Testis (tissue), 3 donors: ENCODE results near the gene TEAD1. TPM values are rescaled to one million over a fixed set of nuclear protein-coding genes. Genes with fewer than 3 reads are reported as not detected.

Experiments
- DNase-seq: peaks from one replicate; pipeline ENCODE4 v3.0.0-alpha.2; 2019
- H3K27ac ChIP-seq, 2 donors: fragments of 200-600 bp; sonication (generic); one replicate each; pipeline ENCODE4 v1.5.1; 2019
- H3K27me3 ChIP-seq: fragments of 200-600 bp; sonication (generic); one replicate; pipeline ENCODE4 v1.5.1; 2019
- H3K36me3 ChIP-seq: fragments of 200-600 bp; sonication (generic); one replicate; pipeline ENCODE4 v1.5.1; 2017; ENCODE audit warnings: low read depth; ENCODE audit errors: missing control alignments
- H3K4me1 ChIP-seq: fragments of 200-600 bp; sonication (generic); one replicate; pipeline ENCODE4 v1.5.1; 2019
- H3K4me3 ChIP-seq, 2 donors: fragments of 200-600 bp; sonication (generic); one replicate each; pipeline ENCODE4 v1.5.1; 2017 to 2019
- H3K9me3 ChIP-seq: fragments of 200-600 bp; sonication (generic); one replicate; pipeline ENCODE4 v1.5.1; 2017
- POLR2A ChIP-seq: fragments of 450-650 bp; IDR thresholded peaks from one replicate; pipeline ENCODE4 v1.6.1; 2017; ENCODE audit warnings: antibody characterized with exemption, mild to moderate bottlenecking, moderate library complexity
- WGBS, 2 donors: methylation state at CpG; one replicate each; pipeline ENCODE4 v1.1.5; 2018; 5-methylcytosine and 5-hydroxymethylcytosine counted together
- intact Hi-C: fragments of 100-400 bp; cut with DNase I; formaldehyde crosslinking; loops from one replicate; pipeline ENCODE4 v1.15.1; 2023; ENCODE audit warnings: low total_unique reads
- polyA plus RNA-seq: library from polyadenylated mRNA; stranded (reverse); fragments of 350-450 nt; fragmentation: Illumina TruSeq; extraction: RNeasy Lipid Tissue Mini Kit (QIAGEN cat#74804); gene quantifications from one replicate; pipeline ENCODE4 v1.2.3, GENCODE V29; 2014; ENCODE audit warnings: low read depth, low replicate concordance; ENCODE audit not compliant: insufficient read depth
- total RNA-seq, 2 donors: library from RNA; depleted of rRNA; stranded (reverse); fragments of >200 nt; gene quantifications; one replicate each; pipeline ENCODE4 v1.2.3, GENCODE V29; 2016
- TF ChIP-seq, protein P1 (sequence below), 3 experiments: fragments of 450-650 bp in 2 of 3; fragments of 200-600 bp in 1 of 3; sonication (generic) in 1 of 3; IDR thresholded peaks; one replicate each; pipeline ENCODE4 v1.5.1; 2016 to 2019; ENCODE audit warnings: antibody characterized with exemption in 3 of 3, mild to moderate bottlenecking in 2 of 3, moderate library complexity in 1 of 3

Gene TEAD1
- total and polyA plus RNA-seq, 3 donors from 2014 or later, result 24.6 to 78.1 (median 63.5) TPM

DNA sequence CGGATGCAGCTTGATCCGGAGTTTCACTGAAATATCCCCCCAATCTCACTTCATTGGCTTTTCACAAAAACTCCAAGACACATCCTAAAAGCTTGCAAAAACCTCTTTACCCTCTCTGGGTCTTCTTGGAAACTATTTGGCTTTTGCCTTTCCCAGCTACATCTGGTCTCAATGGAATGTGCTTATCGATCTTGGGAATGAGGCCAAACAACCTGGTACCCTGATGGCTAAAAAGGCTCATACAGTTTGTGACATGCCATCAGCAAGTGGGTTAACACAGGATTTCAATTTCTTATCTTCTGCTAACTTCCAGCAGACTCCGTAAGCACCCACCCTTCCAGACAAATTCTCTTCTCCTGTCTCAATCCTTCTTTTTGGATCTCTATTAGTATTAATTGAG lies 45.9 kb upstream of the TEAD1 start:
- Histone ChIP-seq H3K4me1 (peaks cover 4% of the 10 kb centered on the region), H3K27me3 (no peaks in the 10 kb centered on the region), H3K9me3 (no peaks in the 10 kb centered on the region), H3K36me3 (no peaks in the 10 kb centered on the region), H3K27ac (no peak overlapping the region), H3K4me3 (no peak overlapping the region)
- 78 to 89% methylated on average over 4 of the region's 4 CpGs for WGBS, 2 donors
- TF ChIP-seq, protein P1, sequence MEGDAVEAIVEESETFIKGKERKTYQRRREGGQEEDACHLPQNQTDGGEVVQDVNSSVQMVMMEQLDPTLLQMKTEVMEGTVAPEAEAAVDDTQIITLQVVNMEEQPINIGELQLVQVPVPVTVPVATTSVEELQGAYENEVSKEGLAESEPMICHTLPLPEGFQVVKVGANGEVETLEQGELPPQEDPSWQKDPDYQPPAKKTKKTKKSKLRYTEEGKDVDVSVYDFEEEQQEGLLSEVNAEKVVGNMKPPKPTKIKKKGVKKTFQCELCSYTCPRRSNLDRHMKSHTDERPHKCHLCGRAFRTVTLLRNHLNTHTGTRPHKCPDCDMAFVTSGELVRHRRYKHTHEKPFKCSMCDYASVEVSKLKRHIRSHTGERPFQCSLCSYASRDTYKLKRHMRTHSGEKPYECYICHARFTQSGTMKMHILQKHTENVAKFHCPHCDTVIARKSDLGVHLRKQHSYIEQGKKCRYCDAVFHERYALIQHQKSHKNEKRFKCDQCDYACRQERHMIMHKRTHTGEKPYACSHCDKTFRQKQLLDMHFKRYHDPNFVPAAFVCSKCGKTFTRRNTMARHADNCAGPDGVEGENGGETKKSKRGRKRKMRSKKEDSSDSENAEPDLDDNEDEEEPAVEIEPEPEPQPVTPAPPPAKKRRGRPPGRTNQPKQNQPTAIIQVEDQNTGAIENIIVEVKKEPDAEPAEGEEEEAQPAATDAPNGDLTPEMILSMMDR (IDR thresholded peaks at IDR 0.05), result no peak
- no peak for TF ChIP-seq POLR2A
- intact Hi-C loops, result no loop called here
- no peak for DNase-seq

DNA sequence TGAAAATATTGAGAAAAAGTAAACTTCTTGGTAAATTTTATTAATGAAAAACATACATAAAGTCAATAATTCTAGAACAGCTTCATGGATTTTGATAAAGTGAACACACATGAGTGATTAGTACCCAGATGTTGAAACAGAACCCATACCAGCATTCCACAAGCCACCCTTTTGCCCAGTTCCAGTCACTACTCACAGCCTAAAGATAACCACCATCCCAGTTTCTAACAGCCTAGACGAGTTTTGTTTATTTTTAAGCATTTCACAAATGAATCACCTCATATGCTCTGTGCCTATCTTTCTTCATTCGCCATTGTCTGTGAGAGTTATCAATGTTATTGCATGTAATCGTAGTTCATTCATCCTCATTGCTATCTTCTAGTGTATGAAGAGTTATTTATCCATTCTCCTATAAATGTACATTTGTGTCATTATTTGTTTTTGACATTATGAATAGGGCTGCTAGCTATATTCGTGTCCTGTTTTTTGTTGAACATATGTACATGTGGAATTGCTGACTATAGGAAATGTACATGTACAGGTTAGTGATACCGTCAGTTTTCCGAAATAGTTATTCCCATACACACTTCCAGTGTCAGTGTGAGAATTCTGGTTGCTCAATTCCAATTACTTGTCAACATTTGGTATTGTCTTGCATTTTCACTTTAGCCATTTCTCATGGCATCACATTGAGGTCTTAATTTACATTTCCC lies 44.5 kb upstream of the TEAD1 start:
- Histone ChIP-seq H3K27me3 (no peaks in the 10 kb centered on the region), H3K9me3 (no peaks in the 10 kb centered on the region), H3K4me3 (no peak overlapping the region), H3K4me1 (peaks cover 4% of the 10 kb centered on the region), H3K36me3 (no peaks in the 10 kb centered on the region), H3K27ac (no peak overlapping the region)
- intact Hi-C loops, result no loop called here
- WGBS, 2 donors, result 82 to 92% methylated on average over 6 of the region's 6 CpGs
- DNase-seq, result no peak
- TF ChIP-seq POLR2A, result no peak
- TF ChIP-seq, protein P1 (IDR thresholded peaks at IDR 0.05), result no peak

DNA sequence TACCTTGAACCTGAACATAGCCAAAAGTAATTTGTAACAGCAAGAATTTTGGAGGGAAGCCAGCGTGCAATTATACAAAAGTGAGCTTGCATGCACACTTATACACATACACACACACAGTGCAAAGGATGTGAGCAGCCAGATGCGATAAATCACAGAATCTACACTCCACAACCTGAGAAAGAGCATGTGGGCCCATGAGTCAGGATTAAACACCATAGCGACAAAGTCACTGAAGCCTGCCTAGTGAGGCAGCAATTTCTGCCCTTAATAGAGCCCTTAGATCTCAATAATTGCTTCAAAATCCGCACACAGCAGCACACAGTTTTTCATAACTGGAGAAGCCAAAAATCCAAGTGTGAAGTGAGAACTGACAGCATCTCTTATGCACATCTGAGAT lies 42.6 kb upstream of the TEAD1 start:
- intact Hi-C loops, result no loop called here
- no peak for DNase-seq
- 92 to 95% methylated on average over 4 of the region's 4 CpGs for WGBS, 2 donors
- Histone ChIP-seq H3K36me3 (no peaks in the 10 kb centered on the region), H3K4me3 (no peak overlapping the region), H3K27me3 (no peaks in the 10 kb centered on the region), H3K27ac (no peak overlapping the region), H3K4me1 (peaks cover 4% of the 10 kb centered on the region), H3K9me3 (no peaks in the 10 kb centered on the region)
- TF ChIP-seq, protein P1 (IDR thresholded peaks at IDR 0.05), result no peak
- TF ChIP-seq POLR2A, result no peak

DNA sequence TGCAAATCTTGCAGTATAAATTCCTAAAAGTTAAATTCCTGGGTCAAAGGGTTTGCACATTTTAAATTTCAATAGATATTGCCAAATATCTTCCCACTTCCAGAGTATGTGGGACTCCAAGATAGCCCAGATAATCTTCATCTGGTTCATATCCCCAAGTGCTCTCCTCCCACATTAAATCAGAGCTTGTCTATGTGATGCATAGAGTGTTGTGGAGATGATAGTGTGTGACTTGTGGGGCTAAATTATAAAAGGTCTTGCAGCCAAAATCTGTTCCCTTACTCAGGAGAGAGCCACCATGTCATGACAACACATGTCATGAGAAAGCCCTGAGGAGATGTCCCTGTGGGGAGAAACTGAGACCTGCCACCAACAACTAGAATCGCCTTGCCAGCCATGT lies 39.9 kb upstream of the TEAD1 start:
- Histone ChIP-seq H3K27ac (no peak overlapping the region), H3K36me3 (no peaks in the 10 kb centered on the region), H3K4me3 (no peak overlapping the region), H3K9me3 (no peaks in the 10 kb centered on the region), H3K4me1 (peaks cover 4% of the 10 kb centered on the region), H3K27me3 (no peaks in the 10 kb centered on the region)
- intact Hi-C loops, result no loop called here
- no peak for TF ChIP-seq POLR2A
- TF ChIP-seq, protein P1 (IDR thresholded peaks at IDR 0.05), result no peak
- 96 to 100% methylated on average over 1 of the region's 1 CpG for WGBS, 2 donors
- no peak for DNase-seq

DNA sequence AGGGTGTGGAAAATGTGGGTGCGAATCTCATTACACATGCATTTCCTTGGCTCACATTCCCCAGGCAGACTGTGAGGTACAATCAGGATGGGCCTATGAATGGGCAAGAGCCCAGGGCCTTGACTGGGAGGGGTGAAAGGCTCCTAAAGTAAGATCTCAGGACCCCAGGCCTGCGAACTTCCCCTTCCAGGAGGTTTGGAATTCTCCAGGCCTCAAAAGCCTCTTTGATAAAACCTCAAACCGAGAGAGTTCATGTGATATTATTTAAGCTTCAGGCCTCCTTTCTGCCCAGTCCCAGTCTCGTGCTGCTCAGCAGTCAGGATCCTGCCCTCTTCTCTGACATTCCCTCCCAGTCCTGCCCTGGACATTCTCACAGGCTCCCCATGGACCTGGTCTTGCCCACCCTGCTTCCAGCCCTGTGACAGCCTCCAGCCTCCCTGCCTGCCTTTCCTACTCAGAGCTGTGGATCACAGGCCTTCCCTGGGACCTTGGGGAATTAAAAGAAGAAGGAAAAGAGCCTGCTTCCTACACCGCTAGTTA lies 37.3 kb upstream of the TEAD1 start:
- intact Hi-C loops, result no loop called here
- WGBS, 2 donors, result 69 to 71% methylated on average over 5 of the region's 5 CpGs
- no peaks in the 10 kb centered on the region for H3K36me3 ChIP-seq
- TF ChIP-seq, protein P1 (IDR thresholded peaks at IDR 0.05), result no peak
- TF ChIP-seq POLR2A, result no peak
- H3K9me3 ChIP-seq, result no peaks in the 10 kb centered on the region
- no peak overlapping the region for H3K4me3 ChIP-seq
- DNase-seq, result no peak
- no peaks in the 10 kb centered on the region for H3K27me3 ChIP-seq
- H3K4me1 ChIP-seq, result peaks cover 4% of the 10 kb centered on the region
- no peak overlapping the region for H3K27ac ChIP-seq
